ENCODE data around the gene CETP.

GRCh38 chr16:57007530-57007929, 45.8 kb downstream of the CETP start:
- TF ChIP-seq POLR2A (IDR thresholded peaks at IDR 0.05; ENCODE audit: low read depth, low read length): no peak
- TF ChIP-seq TAF1 (IDR thresholded peaks at IDR 0.05; ENCODE audit: borderline replicate concordance, low read depth, low read length): no peak

Data from GM12892 (cell line).